IPS-18a (cell line): Measurements from ENCODE around the gene ADI1.

Source experiments
- H3K27ac ChIP-seq: one replicate; pipeline ENCODE4 v1.5.1; 2013; ENCODE audit warnings: low read length
- H3K27me3 ChIP-seq: one replicate; pipeline ENCODE4 v1.6.1; 2013; ENCODE audit warnings: mild to moderate bottlenecking, low read length; ENCODE audit not compliant: control insufficient read depth, insufficient read depth
- H3K36me3 ChIP-seq: one replicate; pipeline ENCODE4 v1.6.1; 2013; ENCODE audit warnings: low read depth, low read length; ENCODE audit not compliant: control insufficient read depth
- H3K4me1 ChIP-seq: one replicate; pipeline ENCODE4 v1.6.1; 2013; ENCODE audit warnings: low read depth, low read length; ENCODE audit not compliant: control insufficient read depth
- H3K4me3 ChIP-seq: one replicate; pipeline ENCODE4 v1.5.1; 2013; ENCODE audit warnings: low read length
- H3K9ac ChIP-seq: one replicate; pipeline ENCODE4 v1.6.1; 2013; ENCODE audit warnings: mild to moderate bottlenecking, low read length, moderate library complexity
- H3K9me3 ChIP-seq: one replicate; pipeline ENCODE4 v1.6.1; 2013; ENCODE audit warnings: low read depth, low read length; ENCODE audit not compliant: control insufficient read depth

Gene ADI1

GRCh38 chr2:3519255-3520205 lies at the start of gene ADI1:
ADI1 (minus strand) TSS chr2:3519531; CDS start chr2:3519487, 44 bp downstream.
- Histone ChIP-seq H3K9ac (peak within 1 kb of the TSS; percentile 82), H3K36me3 (peaks cover 4% of the 10 kb centered on the region), H3K4me1 (peaks cover 7% of the 10 kb centered on the region), H3K4me3 (peak within 1 kb of the TSS; percentile 93), H3K27me3 (no peaks in the 10 kb centered on the region), H3K27ac (peak within 1 kb of the TSS; percentile 76), H3K9me3 (no peaks in the 10 kb centered on the region)

GRCh38 chr2:3566806-3567205 lies 47.5 kb upstream of the ADI1 start:
- Histone ChIP-seq H3K4me1 (no peaks in the 10 kb centered on the region), H3K9me3 (no peaks in the 10 kb centered on the region), H3K27ac (no peak overlapping the region), H3K9ac (no peak overlapping the region), H3K36me3 (no peaks in the 10 kb centered on the region), H3K27me3 (no peaks in the 10 kb centered on the region), H3K4me3 (no peak overlapping the region)

DNA sequence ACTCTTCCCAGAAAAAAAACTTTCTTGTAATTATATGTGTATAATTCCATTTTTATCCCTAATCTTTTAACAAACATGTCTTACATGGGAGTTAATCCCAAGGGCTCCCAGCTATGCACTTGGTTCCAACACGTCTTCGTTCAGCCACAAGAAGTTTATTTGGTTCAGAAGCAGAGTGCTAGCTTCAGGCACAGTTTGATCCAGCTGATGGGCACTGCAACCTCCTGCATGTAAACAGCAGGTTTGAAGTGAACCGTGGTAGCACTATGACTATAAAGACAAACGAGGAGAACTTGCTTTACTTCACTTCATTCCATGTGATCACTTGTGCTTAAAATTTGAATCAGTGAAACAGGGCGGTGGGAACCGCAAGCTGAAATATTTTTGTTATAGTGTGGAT lies 45.8 kb upstream of the ADI1 start:
- no peak overlapping the region for H3K27ac ChIP-seq
- no peak overlapping the region for H3K4me3 ChIP-seq
- H3K4me1 ChIP-seq: no peaks in the 10 kb centered on the region
- no peaks in the 10 kb centered on the region for H3K9me3 ChIP-seq
- H3K9ac ChIP-seq: no peak overlapping the region
- H3K27me3 ChIP-seq: no peaks in the 10 kb centered on the region
- peaks cover 7% of the 10 kb centered on the region for H3K36me3 ChIP-seq

- no peak overlapping the region for H3K27ac ChIP-seq
- H3K4me3 ChIP-seq: no peak overlapping the region
- no peak overlapping the region for H3K9ac ChIP-seq
These were observed 44.2 kb upstream of the ADI1 start for GRCh38 chr2:3563521-3563976.

DNA sequence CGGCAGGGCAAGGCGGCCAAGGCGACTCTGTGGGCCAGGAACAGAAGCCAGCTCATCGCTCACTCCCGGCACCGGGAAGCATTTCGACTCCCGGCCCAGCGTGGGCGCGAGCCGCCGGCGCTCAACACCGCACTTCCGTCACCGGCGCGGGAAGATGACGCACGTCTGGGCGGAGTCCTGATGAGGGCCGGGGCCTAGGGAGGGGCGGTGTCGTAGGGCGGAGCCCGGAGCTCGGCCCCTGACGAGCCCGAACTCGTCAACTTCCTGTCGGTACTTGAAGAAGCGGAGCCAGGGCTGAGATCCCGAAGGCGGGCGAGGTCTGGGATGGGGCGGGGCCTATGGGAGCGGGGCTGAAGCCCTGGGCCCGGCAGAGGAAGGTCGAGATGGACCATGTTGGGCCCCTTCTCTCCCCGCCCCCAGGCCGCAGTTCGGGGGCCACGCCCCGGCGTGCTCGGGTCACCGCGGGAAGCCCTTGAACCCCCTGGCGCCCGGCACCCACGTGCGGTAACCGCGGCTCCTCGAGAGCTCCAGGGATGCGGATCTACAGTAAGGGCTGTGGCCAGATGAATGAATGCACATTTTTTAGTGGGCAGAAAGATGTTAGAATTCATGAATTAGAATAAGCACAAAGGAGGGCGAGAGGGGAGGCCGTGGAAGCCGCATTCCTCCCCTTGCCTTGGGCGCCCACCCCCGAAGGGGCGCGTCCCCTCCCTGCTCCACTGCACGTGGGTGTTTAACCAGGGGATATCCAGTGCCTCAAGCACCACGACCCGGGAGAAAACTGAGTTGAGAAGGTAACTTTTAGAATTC lies 39.1 kb upstream of the ADI1 start, which contains the start of gene RNASEH1:
Gene RNASEH1 (minus strand): TSS at position 129 of the 810 bp plus-strand sequence. CDS start 73 bp downstream, at position 56.
- Histone ChIP-seq H3K9me3 (no peaks in the 10 kb centered on the region), H3K4me1 (peaks cover 6% of the 10 kb centered on the region), H3K9ac (peak within 1 kb of the TSS; percentile 98), H3K4me3 (peak within 1 kb of the TSS; percentile 100), H3K27me3 (no peaks in the 10 kb centered on the region), H3K36me3 (peaks cover 37% of the 10 kb centered on the region), H3K27ac (peak within 1 kb of the TSS; percentile 96)

More at GRCh38 chr2:3563521-3563976, 44.2 kb upstream of the ADI1 start:
- Histone ChIP-seq H3K9me3 (no peaks in the 10 kb centered on the region), H3K36me3 (peaks cover 7% of the 10 kb centered on the region), H3K27me3 (no peaks in the 10 kb centered on the region), H3K4me1 (peaks cover 6% of the 10 kb centered on the region)

GRCh38 chr2:3557639-3558204 lies 38.4 kb upstream of the ADI1 start:
- H3K4me3 ChIP-seq: peak overlapping the region; percentile 100
- peaks cover 6% of the 10 kb centered on the region for H3K4me1 ChIP-seq
- H3K36me3 ChIP-seq: peaks cover 39% of the 10 kb centered on the region
- H3K9me3 ChIP-seq: no peaks in the 10 kb centered on the region
- peak overlapping the region; percentile 94 for H3K27ac ChIP-seq
- peak overlapping the region; percentile 98 for H3K9ac ChIP-seq
- H3K27me3 ChIP-seq: no peaks in the 10 kb centered on the region

GRCh38 chr2:3553946-3554345 lies 34.6 kb upstream of the ADI1 start:
- peaks cover 66% of the 10 kb centered on the region for H3K36me3 ChIP-seq
- H3K27me3 ChIP-seq: no peaks in the 10 kb centered on the region
- H3K9ac ChIP-seq: no peak overlapping the region
- H3K27ac ChIP-seq: no peak overlapping the region
- H3K9me3 ChIP-seq: no peaks in the 10 kb centered on the region
- no peak overlapping the region for H3K4me3 ChIP-seq
- no peaks in the 10 kb centered on the region for H3K4me1 ChIP-seq

DNA sequence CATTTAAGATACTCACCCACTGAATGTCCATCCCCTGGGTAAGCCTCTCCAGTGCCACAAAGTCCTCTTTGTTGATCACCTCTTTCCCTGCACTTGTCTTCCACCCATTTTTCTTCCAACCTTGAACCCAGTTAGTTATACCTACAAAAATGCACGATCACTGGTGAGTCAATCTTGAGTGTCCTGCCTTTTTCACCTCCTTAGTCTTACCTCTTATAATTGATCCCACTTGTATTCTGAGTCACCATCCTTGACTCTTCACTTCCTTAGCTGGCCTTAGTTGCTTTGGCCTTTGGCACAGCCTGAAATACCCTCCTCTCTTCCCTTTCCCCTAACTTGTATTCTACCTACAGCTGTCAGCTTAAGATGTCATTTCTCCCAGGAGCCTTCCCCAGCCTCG lies 28.6 kb upstream of the ADI1 start:
- H3K4me1 ChIP-seq: no peaks in the 10 kb centered on the region
- H3K36me3 ChIP-seq: peaks cover 91% of the 10 kb centered on the region
- no peaks in the 10 kb centered on the region for H3K9me3 ChIP-seq
- no peak overlapping the region for H3K4me3 ChIP-seq
- no peaks in the 10 kb centered on the region for H3K27me3 ChIP-seq
- no peak overlapping the region for H3K9ac ChIP-seq
- H3K27ac ChIP-seq: no peak overlapping the region

- H3K27ac ChIP-seq: no peak overlapping the region
- H3K36me3 ChIP-seq: peaks cover 93% of the 10 kb centered on the region
- no peak overlapping the region for H3K4me3 ChIP-seq
- no peaks in the 10 kb centered on the region for H3K4me1 ChIP-seq
- no peaks in the 10 kb centered on the region for H3K27me3 ChIP-seq
- no peaks in the 10 kb centered on the region for H3K9me3 ChIP-seq
- no peak overlapping the region for H3K9ac ChIP-seq
These were observed 26.6 kb upstream of the ADI1 start for GRCh38 chr2:3545788-3546478.

GRCh38 chr2:3543023-3543683 lies 23.8 kb upstream of the ADI1 start:
- Histone ChIP-seq H3K9me3 (no peaks in the 10 kb centered on the region), H3K4me1 (no peaks in the 10 kb centered on the region), H3K27me3 (no peaks in the 10 kb centered on the region), H3K9ac (no peak overlapping the region), H3K27ac (no peak overlapping the region), H3K36me3 (peaks cover 72% of the 10 kb centered on the region), H3K4me3 (no peak overlapping the region)
